ENCODE results near the gene ZSCAN22.

- no peak for TF ChIP-seq CTCF (IDR thresholded peaks at IDR 0.05)
- TF ChIP-seq ZFX (IDR thresholded peaks at IDR 0.05; ENCODE audit: borderline replicate concordance), result no peak
These were observed 29.3 kb downstream of the ZSCAN22 start for GRCh38 chr19:58355908-58356765.

Data from 22Rv1 (cell line).